ENCODE measurements around the gene C1QA. TPM values are rescaled to one million over a fixed set of nuclear protein-coding genes. Genes with fewer than 3 reads are reported as not detected.

C1QA gene
- total RNA-seq, 8 experiments from 2014 or later = 0.43 to 0.52 TPM; not detected in 6

DNA sequence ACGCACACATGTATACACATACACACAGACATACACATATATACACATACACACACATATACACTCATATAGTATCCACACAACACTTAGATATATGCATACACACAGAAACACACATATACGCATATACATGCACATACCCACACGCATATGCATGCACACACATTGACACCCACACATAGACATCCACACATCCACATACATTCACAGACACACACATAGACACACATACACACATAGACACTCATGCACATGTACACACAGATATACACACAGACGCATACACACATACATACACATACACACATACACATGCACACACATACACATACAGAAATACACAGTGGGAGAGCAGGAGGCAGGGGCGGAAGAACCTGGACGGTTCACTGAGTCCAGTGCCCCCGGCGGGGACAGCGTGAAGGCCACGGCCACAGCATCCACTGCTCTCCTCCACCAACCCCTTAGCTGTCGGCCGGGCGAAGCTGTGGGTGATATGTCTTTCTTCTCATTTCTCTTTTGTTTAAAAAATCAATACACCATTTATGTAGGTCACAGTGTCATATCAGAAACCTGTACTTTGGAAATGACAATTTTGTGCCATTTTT, 13.8 kb downstream of the C1QA start:
- WGBS, 10 experiments = 60 to 97% (median 86%) methylated on average over 1 to 12 of the region's 13 CpGs
- peak in 3 of 8 experiments; percentile 22 to 45 (median 31) for ATAC-seq (replicated peaks in 6 of 8)
- in situ Hi-C loops (cut with MboI; ENCODE audit: low pct_unique_long_range_greater_than_20kb in 2 of 9, low sequenced_read_pairs in 9 of 9, unreplicated experiment in 9 of 9) = loop anchor here in 3 of 9 experiments (25.0 kb wide), 1 partner anchor 537 kb away; no protein-coding TSS in a partner anchor

DNA sequence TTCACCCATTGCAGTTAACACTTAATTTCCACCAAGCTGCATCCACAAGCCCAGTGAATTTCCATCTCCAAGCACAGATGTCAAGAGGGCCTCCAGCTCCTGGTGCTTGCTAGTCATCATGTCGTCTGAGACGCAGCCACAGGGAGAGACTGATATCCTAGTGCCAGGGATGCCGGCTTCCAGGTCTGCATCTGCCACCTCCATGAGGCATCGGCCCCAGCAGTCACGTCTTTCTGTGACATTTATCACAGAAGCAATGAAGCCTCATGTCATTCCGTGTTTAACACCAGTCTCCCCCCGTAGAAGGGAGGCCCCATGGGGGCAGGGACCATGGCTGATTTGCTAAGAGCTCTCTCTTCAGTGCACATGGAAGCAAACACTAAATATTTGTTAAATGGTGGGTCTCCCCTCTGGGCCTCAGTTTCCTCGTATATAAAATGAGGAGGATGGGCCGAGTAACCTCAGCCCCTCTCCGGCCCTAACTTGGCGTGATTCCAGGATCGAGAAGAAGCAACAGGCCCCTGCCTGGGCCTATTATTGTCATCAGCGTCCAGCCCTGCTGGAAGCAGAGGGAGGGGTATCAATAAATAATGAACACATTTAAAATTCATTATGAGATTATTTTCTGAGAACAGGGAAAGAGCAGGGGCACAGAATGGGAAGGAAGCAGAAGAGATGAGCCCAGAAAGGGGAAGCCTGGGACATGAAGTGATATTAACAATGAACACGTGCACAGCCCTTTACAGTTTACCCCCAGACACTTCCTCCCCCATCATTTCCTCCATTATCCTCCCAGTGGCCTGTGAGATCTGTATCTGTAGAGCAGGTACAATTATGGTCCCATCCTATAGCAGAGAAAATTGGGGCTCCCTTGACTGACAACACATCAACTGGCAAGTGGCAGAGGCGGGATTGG, 15.8 kb downstream of the C1QA start:
- 12 to 70% (median 61%) methylated on average over 2 to 14 of the region's 15 CpGs; no CpG with 5 or more reads in 3 of the 10 experiments for WGBS, 10 experiments
- no peak overlapping the region for H3K4me3 ChIP-seq
- H3K4me1 ChIP-seq (replicated peaks in 1 of 2) = peaks cover 0 to 13% of the 10 kb centered on the region in 2 donors
- no peak for ATAC-seq (replicated peaks in 6 of 8)
- no peak overlapping the region for H3K27ac ChIP-seq
- in situ Hi-C loops (cut with MboI; ENCODE audit: low pct_unique_long_range_greater_than_20kb in 2 of 9, low sequenced_read_pairs in 9 of 9, unreplicated experiment in 9 of 9) = loop anchor here in 3 of 9 experiments (25.0 kb wide), 1 partner anchor 535 kb away; no protein-coding TSS in a partner anchor

More for the DNA sequence above, 13.8 kb downstream of the C1QA start:
- no peak overlapping the region for H3K4me3 ChIP-seq
- H3K27ac ChIP-seq = no peak overlapping the region
- H3K4me1 ChIP-seq (replicated peaks in 1 of 2) = peaks cover 0 to 13% of the 10 kb centered on the region in 2 donors

DNA sequence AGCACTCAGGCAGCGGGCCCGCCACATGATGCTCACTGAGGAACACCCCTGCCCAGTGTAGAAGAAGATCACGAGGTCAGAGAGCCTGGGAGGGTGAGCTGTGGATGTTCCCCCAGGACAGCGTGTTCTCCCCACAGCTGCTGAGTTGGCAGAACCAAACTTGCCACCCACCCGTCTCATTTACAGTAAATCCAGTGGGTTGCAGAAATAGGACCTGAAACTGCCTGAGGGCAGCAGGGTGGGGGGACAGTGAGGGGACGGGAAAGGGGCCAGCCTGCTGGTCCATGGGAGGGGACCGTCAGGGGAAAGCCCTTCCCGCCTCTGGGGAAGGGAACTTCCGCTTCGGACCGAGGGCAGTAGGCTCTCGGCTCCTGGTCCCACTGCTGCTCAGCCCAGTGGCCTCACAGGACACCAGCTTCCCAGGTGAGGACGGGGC, 16.5 kb downstream of the C1QA start, which contains the start of gene C1QB:
Gene C1QB, plus strand, starts transcription at position 356 of the 436 bp plus-strand sequence. CDS start 6,227 bp downstream, outside the sequence.
- H3K4me3 ChIP-seq = no peak within 1 kb of the TSS
- 0 to 83% (median 73%) methylated on average over 1 to 7 of the region's 13 CpGs; no CpG with 5 or more reads in 6 of the 10 experiments for WGBS, 10 experiments
- H3K4me1 ChIP-seq (replicated peaks in 1 of 2) = peaks cover 0 to 13% of the 10 kb centered on the region in 2 donors
- no peak within 1 kb of the TSS for H3K27ac ChIP-seq
- ATAC-seq (replicated peaks in 6 of 8) = peak in 1 of 8 experiments; percentile 51
- in situ Hi-C loops (cut with MboI; ENCODE audit: low pct_unique_long_range_greater_than_20kb in 2 of 9, low sequenced_read_pairs in 9 of 9, unreplicated experiment in 9 of 9) = loop anchor here in 3 of 9 experiments (25.0 kb wide), 1 partner anchor 534 kb away; no protein-coding TSS in a partner anchor

DNA sequence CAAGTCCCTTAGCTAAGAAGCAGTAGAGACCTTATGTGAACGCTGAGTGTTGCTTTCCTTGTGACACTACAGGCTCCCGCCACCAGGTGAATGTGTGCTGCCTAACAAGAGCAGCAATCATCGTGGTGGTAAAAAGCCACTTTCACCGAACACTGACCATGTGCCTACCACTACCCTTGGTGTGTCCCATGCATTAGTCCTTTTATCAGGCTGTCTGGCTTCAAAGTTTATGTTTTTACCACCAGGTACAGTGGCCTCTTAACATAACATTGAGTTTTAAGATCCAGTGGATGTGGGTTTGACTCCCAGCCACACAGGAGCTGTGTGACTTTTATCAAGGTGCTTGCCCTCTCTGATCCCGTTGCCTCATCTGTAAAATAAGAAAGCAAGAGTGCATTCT, 18.3 kb downstream of the C1QA start:
- Histone ChIP-seq H3K4me3 (no peak overlapping the region), H3K4me1 (replicated peaks in 1 of 2) (peaks cover 0 to 13% of the 10 kb centered on the region in 2 donors), H3K27ac (no peak overlapping the region)
- peak in 1 of 8 experiments; percentile 18 for ATAC-seq (replicated peaks in 6 of 8)
- in situ Hi-C loops (cut with MboI; ENCODE audit: low pct_unique_long_range_greater_than_20kb in 2 of 9, low sequenced_read_pairs in 9 of 9, unreplicated experiment in 9 of 9) = loop anchor here in 3 of 9 experiments (25.0 kb wide), 1 partner anchor 533 kb away; no protein-coding TSS in a partner anchor
- WGBS, 10 experiments = 34 to 100% (median 52%) methylated on average over 1 to 5 of the region's 5 CpGs; no CpG with 5 or more reads in 1 of the 10 experiments

DNA sequence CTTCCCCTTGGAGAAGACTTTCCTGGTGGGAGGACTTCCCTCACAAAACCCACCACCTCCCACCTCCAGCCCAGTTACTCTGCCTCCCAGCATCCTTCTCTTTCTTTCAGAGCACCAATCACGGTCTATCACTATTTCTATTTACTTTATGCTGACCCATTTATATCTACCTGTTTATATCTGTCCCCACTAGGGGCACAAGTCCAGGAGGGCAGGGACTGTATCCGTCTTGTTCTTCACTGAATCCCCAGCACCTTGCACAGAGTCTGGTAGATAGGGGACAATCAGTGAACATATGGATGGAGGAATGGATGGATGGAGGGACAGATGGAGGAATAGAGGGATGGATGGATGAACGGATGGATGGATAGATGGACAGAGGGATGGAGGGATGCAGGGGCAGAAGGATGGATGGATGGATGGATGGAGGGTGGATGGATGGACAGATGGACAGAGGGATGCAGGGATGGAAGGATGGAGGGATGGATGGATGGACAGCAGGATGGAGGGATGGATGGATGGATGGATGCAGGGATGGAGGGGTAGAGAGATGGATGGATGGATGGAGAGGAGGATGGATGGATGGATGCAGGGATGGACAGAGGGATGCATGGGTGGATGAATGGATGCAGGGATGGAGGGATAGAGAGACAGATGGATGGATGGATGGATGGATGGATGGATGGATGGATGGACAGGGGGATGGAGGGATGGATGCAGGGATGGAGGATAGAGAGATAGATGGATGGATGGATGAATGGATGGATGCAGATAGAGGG, 22.1 kb downstream of the C1QA start:
- in situ Hi-C loops (cut with MboI; ENCODE audit: low pct_unique_long_range_greater_than_20kb in 2 of 9, low sequenced_read_pairs in 9 of 9, unreplicated experiment in 9 of 9) = loop anchor here in 3 of 9 experiments (25.0 kb wide), 1 partner anchor 529 kb away; no protein-coding TSS in a partner anchor
- H3K27ac ChIP-seq = no peak overlapping the region
- 47 to 81% (median 65%) methylated on average over 1 to 3 of the region's 3 CpGs for WGBS, 10 experiments
- no peak overlapping the region for H3K4me3 ChIP-seq
- ATAC-seq (replicated peaks in 6 of 8) = no peak
- H3K4me1 ChIP-seq (replicated peaks in 1 of 2) = no peaks in the 10 kb centered on the region

DNA sequence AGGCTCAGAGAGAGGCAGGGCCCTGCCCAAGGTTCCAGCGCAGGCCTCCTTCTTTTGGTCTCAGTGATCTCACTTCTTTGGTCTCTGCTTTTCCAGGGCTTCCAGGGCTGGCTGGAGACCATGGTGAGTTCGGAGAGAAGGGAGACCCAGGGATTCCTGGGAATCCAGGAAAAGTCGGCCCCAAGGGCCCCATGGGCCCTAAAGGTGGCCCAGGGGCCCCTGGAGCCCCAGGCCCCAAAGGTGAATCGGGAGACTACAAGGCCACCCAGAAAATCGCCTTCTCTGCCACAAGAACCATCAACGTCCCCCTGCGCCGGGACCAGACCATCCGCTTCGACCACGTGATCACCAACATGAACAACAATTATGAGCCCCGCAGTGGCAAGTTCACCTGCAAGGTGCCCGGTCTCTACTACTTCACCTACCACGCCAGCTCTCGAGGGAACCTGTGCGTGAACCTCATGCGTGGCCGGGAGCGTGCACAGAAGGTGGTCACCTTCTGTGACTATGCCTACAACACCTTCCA, 24.4 kb downstream of the C1QA start:
- ATAC-seq (replicated peaks in 6 of 8) = no peak
- in situ Hi-C loops (cut with MboI; ENCODE audit: low pct_unique_long_range_greater_than_20kb in 2 of 9, low sequenced_read_pairs in 9 of 9, unreplicated experiment in 9 of 9) = loop anchor here in 3 of 9 experiments (25.0 kb wide), 1 partner anchor 527 kb away; no protein-coding TSS in a partner anchor
- Histone ChIP-seq H3K4me1 (replicated peaks in 1 of 2) (no peaks in the 10 kb centered on the region), H3K27ac (no peak overlapping the region), H3K4me3 (no peak overlapping the region)
- 76 to 90% (median 84%) methylated on average over 1 to 17 of the region's 19 CpGs; no CpG with 5 or more reads in 4 of the 10 experiments for WGBS, 10 experiments

DNA sequence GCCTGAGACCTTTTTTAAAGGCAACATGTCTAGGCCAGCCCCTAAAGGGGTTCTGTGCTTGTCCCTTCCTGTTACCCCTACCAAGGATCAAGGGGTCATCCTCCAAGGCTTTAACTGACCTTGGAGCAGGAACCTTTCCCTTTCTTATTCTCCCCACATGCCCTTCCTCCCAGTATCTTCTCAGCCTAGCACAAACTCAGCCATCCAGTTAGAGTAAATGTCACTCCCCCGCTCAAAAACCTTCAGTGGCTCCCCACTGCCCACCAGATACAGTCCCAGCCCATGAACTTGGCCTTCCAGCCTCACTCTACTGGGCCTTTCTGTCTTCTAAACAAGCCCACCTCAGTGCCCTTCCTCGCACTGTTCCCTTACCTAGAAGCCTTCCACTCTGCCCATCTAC, 25.5 kb downstream of the C1QA start:
- Histone ChIP-seq H3K4me3 (no peak overlapping the region), H3K4me1 (replicated peaks in 1 of 2) (peaks cover 0 to 4% of the 10 kb centered on the region in 2 donors), H3K27ac (no peak overlapping the region)
- WGBS, 10 experiments = 17 to 88% (median 81%) methylated on average over 1 to 2 of the region's 2 CpGs; no CpG with 5 or more reads in 1 of the 10 experiments
- in situ Hi-C loops (cut with MboI; ENCODE audit: low pct_unique_long_range_greater_than_20kb in 2 of 9, low sequenced_read_pairs in 9 of 9, unreplicated experiment in 9 of 9) = loop anchor here in 3 of 9 experiments (25.0 kb wide), 1 partner anchor 525 kb away; no protein-coding TSS in a partner anchor
- no peak for ATAC-seq (replicated peaks in 6 of 8)

DNA sequence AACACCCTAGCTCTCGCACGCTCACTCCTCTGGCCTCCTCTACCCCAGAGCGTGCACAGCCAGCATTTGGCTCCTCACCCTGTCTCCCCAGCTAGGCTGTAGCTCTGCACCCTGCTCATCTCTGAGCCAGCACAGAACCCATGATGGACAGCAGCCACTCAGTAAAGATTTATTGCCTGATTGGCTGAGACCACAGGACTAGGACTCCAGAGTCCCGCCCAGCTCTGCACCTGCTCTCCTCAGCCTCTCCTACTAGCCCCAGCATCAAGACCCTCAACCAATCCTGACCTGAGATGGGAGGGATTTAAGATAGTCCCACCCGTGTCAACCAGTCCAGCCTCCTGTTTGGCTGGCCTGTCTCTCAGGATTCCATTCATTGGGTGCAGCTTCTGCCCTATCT, 25.9 kb downstream of the C1QA start:
- in situ Hi-C loops (cut with MboI; ENCODE audit: low pct_unique_long_range_greater_than_20kb in 2 of 9, low sequenced_read_pairs in 9 of 9, unreplicated experiment in 9 of 9) = loop anchor here in 3 of 9 experiments (25.0 kb wide), 1 partner anchor 525 kb away; no protein-coding TSS in a partner anchor
- H3K4me1 ChIP-seq (replicated peaks in 1 of 2) = peaks cover 0 to 5% of the 10 kb centered on the region in 2 donors
- WGBS, 10 experiments = 55 to 90% (median 82%) methylated on average over 2 to 5 of the region's 5 CpGs; no CpG with 5 or more reads in 4 of the 10 experiments
- H3K27ac ChIP-seq = no peak overlapping the region
- peak in 6 of 8 experiments; percentile 24 to 91 (median 37) for ATAC-seq (replicated peaks in 6 of 8)
- no peak overlapping the region for H3K4me3 ChIP-seq

DNA sequence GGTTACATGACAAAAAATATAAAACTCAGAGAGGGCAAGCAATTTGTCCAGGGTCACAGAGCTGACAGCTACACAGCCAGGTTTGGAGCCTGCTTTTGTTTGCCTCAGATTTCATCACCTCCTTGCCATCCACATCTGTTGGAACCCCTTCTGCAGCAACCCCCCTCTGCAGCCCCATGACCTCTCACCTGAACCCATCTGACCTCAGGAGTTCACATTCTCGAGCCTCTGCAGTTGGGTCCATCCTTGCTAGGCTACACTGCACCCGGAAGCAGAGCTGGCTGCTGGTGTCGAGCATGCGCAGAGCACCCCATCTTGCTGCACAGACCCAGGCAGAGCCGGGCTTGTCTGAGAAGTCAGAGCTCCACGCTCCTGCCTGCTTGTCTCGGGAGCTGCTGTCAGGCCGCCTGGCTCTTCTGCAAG, 26.6 kb downstream of the C1QA start:
- Histone ChIP-seq H3K4me3 (no peak overlapping the region), H3K4me1 (replicated peaks in 1 of 2) (peaks cover 6 to 10% of the 10 kb centered on the region in 2 donors), H3K27ac (no peak overlapping the region)
- no peak for ATAC-seq (replicated peaks in 6 of 8)
- 40 to 92% (median 85%) methylated on average over 1 to 6 of the region's 8 CpGs; no CpG with 5 or more reads in 5 of the 10 experiments for WGBS, 10 experiments
- in situ Hi-C loops (cut with MboI; ENCODE audit: low pct_unique_long_range_greater_than_20kb in 2 of 9, low sequenced_read_pairs in 9 of 9, unreplicated experiment in 9 of 9) = loop anchor here in 3 of 9 experiments (25.0 kb wide), 1 partner anchor 524 kb away; no protein-coding TSS in a partner anchor

DNA sequence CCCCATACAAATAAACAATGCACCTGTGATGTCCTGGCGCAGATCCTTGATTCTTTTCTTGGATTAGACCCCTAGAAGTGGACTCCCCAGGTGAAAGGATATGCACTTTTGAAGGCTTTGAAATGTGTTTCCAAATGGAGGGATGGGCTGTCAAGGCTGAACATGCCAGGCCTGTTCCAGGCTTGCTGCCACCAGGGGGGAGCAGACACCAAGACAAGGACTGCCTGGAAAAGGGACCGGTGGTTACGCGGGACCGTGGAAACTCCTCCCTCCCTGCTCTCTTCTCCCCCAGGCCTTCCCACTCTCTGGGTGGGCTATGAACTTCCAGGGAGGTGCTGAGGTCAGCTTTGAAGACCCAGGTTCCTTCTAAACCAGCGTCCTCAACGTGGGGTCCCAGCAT, 29.3 kb downstream of the C1QA start:
- ATAC-seq (replicated peaks in 6 of 8) = peak in 7 of 8 experiments; percentile 56 to 86 (median 72)
- peaks cover 8 to 12% of the 10 kb centered on the region in 2 donors for H3K4me1 ChIP-seq (replicated peaks in 1 of 2)
- in situ Hi-C loops (cut with MboI; ENCODE audit: low pct_unique_long_range_greater_than_20kb in 2 of 9, low sequenced_read_pairs in 9 of 9, unreplicated experiment in 9 of 9) = loop anchor here in 3 of 9 experiments (25.0 kb wide), 1 partner anchor 522 kb away; no protein-coding TSS in a partner anchor
- H3K27ac ChIP-seq = no peak overlapping the region
- H3K4me3 ChIP-seq = no peak overlapping the region
- 20 to 50% (median 40%) methylated on average over 1 to 6 of the region's 7 CpGs; no CpG with 5 or more reads in 5 of the 10 experiments for WGBS, 10 experiments

DNA sequence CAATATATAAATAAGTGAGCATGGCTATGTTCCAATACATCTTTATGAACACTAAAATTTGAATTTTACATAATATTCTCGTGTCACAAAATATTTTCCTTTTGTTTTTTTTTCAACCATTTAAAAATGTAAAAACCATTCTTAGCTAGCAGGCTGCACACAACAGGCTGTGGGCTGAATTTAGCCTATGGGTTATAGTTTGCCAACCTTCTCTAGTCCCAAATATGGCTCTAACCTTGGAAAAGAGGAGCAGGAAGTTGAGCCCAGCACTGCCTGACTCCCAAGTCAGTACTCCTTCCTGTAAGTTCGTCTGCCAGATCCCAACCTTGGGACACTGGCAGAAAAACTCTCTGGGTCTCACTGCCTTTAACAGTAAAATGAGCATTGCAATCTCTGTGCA, 30.0 kb downstream of the C1QA start:
- in situ Hi-C loops (cut with MboI; ENCODE audit: low pct_unique_long_range_greater_than_20kb in 2 of 9, low sequenced_read_pairs in 9 of 9, unreplicated experiment in 9 of 9) = loop anchor here in 3 of 9 experiments (25.0 kb wide), 1 partner anchor 521 kb away; no protein-coding TSS in a partner anchor
- 0 to 93% (median 51%) methylated on average over 1 to 2 of the region's 2 CpGs; no CpG with 5 or more reads in 1 of the 10 experiments for WGBS, 10 experiments
- Histone ChIP-seq H3K27ac (no peak overlapping the region), H3K4me1 (replicated peaks in 1 of 2) (peaks cover 10 to 14% of the 10 kb centered on the region in 2 donors), H3K4me3 (no peak overlapping the region)
- peak in 1 of 8 experiments; percentile 52 for ATAC-seq (replicated peaks in 6 of 8)

Measured in motor neuron (in vitro differentiated cells).